ENCODE measurements around the gene MIDN.
A peak's percentile ranks its signal among the peaks of the same experiment; 100 is the strongest.

The MIDN gene

GRCh38 chr19:1206150-1206863 lies 42.1 kb upstream of the MIDN start (continued):
- 0 out of 2 replicates have a peak, but pooled peaks have one; percentile 31 for TF ChIP-seq ZBTB7A (tag by site-specific recombination; IDR thresholded peaks at IDR 0.05; ENCODE audit: low read depth)
- TF ChIP-seq, protein P1, sequence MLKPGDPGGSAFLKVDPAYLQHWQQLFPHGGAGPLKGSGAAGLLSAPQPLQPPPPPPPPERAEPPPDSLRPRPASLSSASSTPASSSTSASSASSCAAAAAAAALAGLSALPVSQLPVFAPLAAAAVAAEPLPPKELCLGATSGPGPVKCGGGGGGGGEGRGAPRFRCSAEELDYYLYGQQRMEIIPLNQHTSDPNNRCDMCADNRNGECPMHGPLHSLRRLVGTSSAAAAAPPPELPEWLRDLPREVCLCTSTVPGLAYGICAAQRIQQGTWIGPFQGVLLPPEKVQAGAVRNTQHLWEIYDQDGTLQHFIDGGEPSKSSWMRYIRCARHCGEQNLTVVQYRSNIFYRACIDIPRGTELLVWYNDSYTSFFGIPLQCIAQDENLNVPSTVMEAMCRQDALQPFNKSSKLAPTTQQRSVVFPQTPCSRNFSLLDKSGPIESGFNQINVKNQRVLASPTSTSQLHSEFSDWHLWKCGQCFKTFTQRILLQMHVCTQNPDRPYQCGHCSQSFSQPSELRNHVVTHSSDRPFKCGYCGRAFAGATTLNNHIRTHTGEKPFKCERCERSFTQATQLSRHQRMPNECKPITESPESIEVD (tag by site-specific recombination; IDR thresholded peaks at IDR 0.05): no peak
- TF ChIP-seq GLIS2 (tag by site-specific recombination; IDR thresholded peaks at IDR 0.05): peak; percentile 87
- TF ChIP-seq ELK4 (IDR thresholded peaks at IDR 0.05; ENCODE audit: borderline replicate concordance, low read depth, low read length): no peak
- no peak for TF ChIP-seq ZNF626 (tag by site-specific recombination; IDR thresholded peaks at IDR 0.05)
- no peak for TF ChIP-seq ZNF433 (tag by site-specific recombination; IDR thresholded peaks at IDR 0.05; ENCODE audit: low read depth)
- no peak for TF ChIP-seq KLF7 (tag by site-specific recombination; IDR thresholded peaks at IDR 0.05; ENCODE audit: borderline replicate concordance)
- no peak for TF ChIP-seq ZNF677 (tag by site-specific recombination; IDR thresholded peaks at IDR 0.05)
- no peak for TF ChIP-seq SALL2 (tag by site-specific recombination; IDR thresholded peaks at IDR 0.05; ENCODE audit: borderline replicate concordance)
- no peak for TF ChIP-seq ZNF664 (tag by site-specific recombination; IDR thresholded peaks at IDR 0.05)
- no peak for TF ChIP-seq OSR2 (tag by site-specific recombination; IDR thresholded peaks at IDR 0.05)
- TF ChIP-seq ZNF529 (tag by site-specific recombination; IDR thresholded peaks at IDR 0.05; ENCODE audit: insufficient replicate concordance): no peak
- no peak for TF ChIP-seq ZFP3 (tag by site-specific recombination; IDR thresholded peaks at IDR 0.05; ENCODE audit: low read depth)
- TF ChIP-seq GLIS1 (tag by site-specific recombination; IDR thresholded peaks at IDR 0.05): peak; percentile 93
- TF ChIP-seq ZNF560 (tag by site-specific recombination; IDR thresholded peaks at IDR 0.05; ENCODE audit: borderline replicate concordance): no peak
- peak; percentile 24 for TF ChIP-seq ZBTB26 (tag by site-specific recombination; optimal IDR thresholded peaks at IDR 0.05)
- no peak for TF ChIP-seq ZNF155 (tag by site-specific recombination; IDR thresholded peaks at IDR 0.05)
- TF ChIP-seq ZNF501 (tag by site-specific recombination; IDR thresholded peaks at IDR 0.05): no peak
- TF ChIP-seq ZNF248 (tag by site-specific recombination; IDR thresholded peaks at IDR 0.05): no peak
- no peak for TF ChIP-seq ZNF510 (tag by site-specific recombination; IDR thresholded peaks at IDR 0.05; ENCODE audit: insufficient replicate concordance)
- TF ChIP-seq ZNF121 (tag by site-specific recombination; IDR thresholded peaks at IDR 0.05): no peak
- no peak for TF ChIP-seq ZNF600 (tag by site-specific recombination; IDR thresholded peaks at IDR 0.05)
- TF ChIP-seq ZNF544 (tag by site-specific recombination; IDR thresholded peaks at IDR 0.05): no peak
- TF ChIP-seq, protein P2, sequence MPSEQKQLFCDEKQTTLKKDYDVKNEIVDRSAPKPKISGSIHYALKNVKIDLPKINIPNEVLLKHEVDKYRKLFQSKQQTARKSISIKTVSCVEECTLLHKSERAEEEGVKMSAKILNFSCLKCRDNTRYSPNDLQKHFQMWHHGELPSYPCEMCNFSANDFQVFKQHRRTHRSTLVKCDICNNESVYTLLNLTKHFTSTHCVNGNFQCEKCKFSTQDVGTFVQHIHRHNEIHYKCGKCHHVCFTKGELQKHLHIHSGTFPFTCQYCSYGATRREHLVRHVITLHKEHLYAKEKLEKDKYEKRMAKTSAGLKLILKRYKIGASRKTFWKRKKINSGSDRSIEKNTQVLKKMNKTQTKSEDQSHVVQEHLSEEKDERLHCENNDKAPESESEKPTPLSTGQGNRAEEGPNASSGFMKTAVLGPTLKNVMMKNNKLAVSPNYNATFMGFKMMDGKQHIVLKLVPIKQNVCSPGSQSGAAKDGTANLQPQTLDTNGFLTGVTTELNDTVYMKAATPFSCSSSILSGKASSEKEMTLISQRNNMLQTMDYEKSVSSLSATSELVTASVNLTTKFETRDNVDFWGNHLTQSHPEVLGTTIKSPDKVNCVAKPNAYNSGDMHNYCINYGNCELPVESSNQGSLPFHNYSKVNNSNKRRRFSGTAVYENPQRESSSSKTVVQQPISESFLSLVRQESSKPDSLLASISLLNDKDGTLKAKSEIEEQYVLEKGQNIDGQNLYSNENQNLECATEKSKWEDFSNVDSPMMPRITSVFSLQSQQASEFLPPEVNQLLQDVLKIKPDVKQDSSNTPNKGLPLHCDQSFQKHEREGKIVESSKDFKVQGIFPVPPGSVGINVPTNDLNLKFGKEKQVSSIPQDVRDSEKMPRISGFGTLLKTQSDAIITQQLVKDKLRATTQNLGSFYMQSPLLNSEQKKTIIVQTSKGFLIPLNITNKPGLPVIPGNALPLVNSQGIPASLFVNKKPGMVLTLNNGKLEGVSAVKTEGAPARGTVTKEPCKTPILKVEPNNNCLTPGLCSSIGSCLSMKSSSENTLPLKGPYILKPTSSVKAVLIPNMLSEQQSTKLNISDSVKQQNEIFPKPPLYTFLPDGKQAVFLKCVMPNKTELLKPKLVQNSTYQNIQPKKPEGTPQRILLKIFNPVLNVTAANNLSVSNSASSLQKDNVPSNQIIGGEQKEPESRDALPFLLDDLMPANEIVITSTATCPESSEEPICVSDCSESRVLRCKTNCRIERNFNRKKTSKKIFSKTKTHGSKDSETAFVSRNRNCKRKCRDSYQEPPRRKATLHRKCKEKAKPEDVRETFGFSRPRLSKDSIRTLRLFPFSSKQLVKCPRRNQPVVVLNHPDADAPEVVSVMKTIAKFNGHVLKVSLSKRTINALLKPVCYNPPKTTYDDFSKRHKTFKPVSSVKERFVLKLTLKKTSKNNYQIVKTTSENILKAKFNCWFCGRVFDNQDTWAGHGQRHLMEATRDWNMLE (tag by site-specific recombination; conservative IDR thresholded peaks at IDR 0.05; ENCODE audit: low read depth): no peak
- no peak for TF ChIP-seq ZNF645 (tag by site-specific recombination; IDR thresholded peaks at IDR 0.05)
